ENCODE measurements around the gene RBM26. TPM values are rescaled to one million over a fixed set of nuclear protein-coding genes. Genes with fewer than 3 reads are reported as not detected.

Gene RBM26
- total RNA-seq, 1 experiment from 2014 or later, result 70.5 TPM

DNA sequence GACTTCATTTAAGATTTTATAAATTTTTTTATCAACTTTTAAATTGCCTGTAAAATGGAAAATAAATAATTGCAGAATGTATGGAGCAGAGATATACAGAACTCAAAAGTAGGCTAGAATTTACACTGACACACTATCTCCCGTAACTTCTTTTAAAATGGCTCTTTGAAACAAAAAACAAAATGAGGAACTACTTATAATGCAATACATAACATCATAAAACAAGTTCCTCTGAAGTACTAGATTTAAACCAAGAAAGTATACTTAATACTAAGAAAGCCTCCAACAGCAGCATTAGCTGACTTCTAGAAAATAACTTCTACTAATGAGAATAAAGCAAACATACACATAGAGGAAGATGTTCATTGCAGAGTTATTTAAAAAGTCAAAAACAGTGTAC is 17.0 kb downstream of the RBM26 start:
- no peaks in the 10 kb centered on the region for H3K27me3 ChIP-seq (ENCODE audit: insufficient read depth, low read length)
- no peaks in the 10 kb centered on the region; the same call in 1 of the 2 replicates for H3K27me3 Mint-ChIP-seq (ENCODE audit: low read depth)
- H2BK20ac ChIP-seq (ENCODE audit: low read depth, low read length, poor library complexity, severe bottlenecking), result no peak overlapping the region
- H3K79me1 ChIP-seq (ENCODE audit: insufficient read depth, low read depth, low read length, poor library complexity, severe bottlenecking), result peaks cover 3% of the 10 kb centered on the region
- no peak overlapping the region for H3T11ph ChIP-seq (ENCODE audit: low read length)
- no peak overlapping the region for H3K4me3 Mint-ChIP-seq
- no peak overlapping the region for H4K8ac ChIP-seq (replicated peaks; ENCODE audit: insufficient read length, low read depth, low read length)
- no peak overlapping the region for H3K4me2 ChIP-seq (ENCODE audit: insufficient read depth, insufficient read length, low read length)
- peaks cover 0 to 3% (median 2%) of the 10 kb centered on the region in 3 experiments; a peak in 5 of 7 replicates for H3K36me3 Mint-ChIP-seq (ENCODE audit: insufficient read depth in 1 of 3, low read depth in 3 of 3)
- no peak overlapping the region for H3K23ac ChIP-seq (ENCODE audit: insufficient read length, low read depth, low read length)
- no peaks in the 10 kb centered on the region; the same call in 1 of the 2 replicates for H3K4me1 ChIP-seq (ENCODE audit: insufficient read depth, low read length)
- no peak overlapping the region for H3K56ac ChIP-seq (ENCODE audit: insufficient read length, low read depth, low read length)
- peaks cover 30% of the 10 kb centered on the region; the same call in 1 of the 2 replicates for H3K79me2 ChIP-seq (ENCODE audit: insufficient read depth, low read length)
- no peak overlapping the region for H3K4ac ChIP-seq (ENCODE audit: low read depth, low read length)
- no peak overlapping the region for H3K18ac ChIP-seq (ENCODE audit: insufficient read length, low read depth, low read length)
- no peaks in the 10 kb centered on the region for H3K9me3 ChIP-seq (ENCODE audit: control insufficient read depth, low read depth, low read length)
- no peak overlapping the region for H3K14ac ChIP-seq (ENCODE audit: insufficient read depth, low read length)
- H3K9ac ChIP-seq (ENCODE audit: extremely low read depth, insufficient read length, low read length), result no peak overlapping the region
- no peak overlapping the region for H3K27ac Mint-ChIP-seq
- H2AK5ac ChIP-seq (ENCODE audit: insufficient read length, low read length), result no peak overlapping the region
- H2AFZ ChIP-seq (ENCODE audit: low read length), result no peak overlapping the region
- no peak overlapping the region for H2BK5ac ChIP-seq (ENCODE audit: insufficient read length, low read length)
- no peak overlapping the region for H4K91ac ChIP-seq (ENCODE audit: insufficient read length, low read depth, low read length)
- no peaks in the 10 kb centered on the region for H4K20me1 ChIP-seq (ENCODE audit: control insufficient read depth, insufficient read depth, insufficient read length)
- H3K27ac ChIP-seq (ENCODE audit: insufficient read length, low read depth, low read length), result no peak overlapping the region
- no peak overlapping the region for H2BK120ac ChIP-seq (ENCODE audit: low read depth, low read length, poor library complexity, severe bottlenecking)
- no peaks in the 10 kb centered on the region for H3K9me3 Mint-ChIP-seq
- H3K4me1 Mint-ChIP-seq, result peaks cover 36 to 38% of the 10 kb centered on the region in 2 experiments
- no peak overlapping the region for H4K5ac ChIP-seq (ENCODE audit: insufficient read length, low read depth, low read length)
- TF ChIP-seq, protein P1, sequence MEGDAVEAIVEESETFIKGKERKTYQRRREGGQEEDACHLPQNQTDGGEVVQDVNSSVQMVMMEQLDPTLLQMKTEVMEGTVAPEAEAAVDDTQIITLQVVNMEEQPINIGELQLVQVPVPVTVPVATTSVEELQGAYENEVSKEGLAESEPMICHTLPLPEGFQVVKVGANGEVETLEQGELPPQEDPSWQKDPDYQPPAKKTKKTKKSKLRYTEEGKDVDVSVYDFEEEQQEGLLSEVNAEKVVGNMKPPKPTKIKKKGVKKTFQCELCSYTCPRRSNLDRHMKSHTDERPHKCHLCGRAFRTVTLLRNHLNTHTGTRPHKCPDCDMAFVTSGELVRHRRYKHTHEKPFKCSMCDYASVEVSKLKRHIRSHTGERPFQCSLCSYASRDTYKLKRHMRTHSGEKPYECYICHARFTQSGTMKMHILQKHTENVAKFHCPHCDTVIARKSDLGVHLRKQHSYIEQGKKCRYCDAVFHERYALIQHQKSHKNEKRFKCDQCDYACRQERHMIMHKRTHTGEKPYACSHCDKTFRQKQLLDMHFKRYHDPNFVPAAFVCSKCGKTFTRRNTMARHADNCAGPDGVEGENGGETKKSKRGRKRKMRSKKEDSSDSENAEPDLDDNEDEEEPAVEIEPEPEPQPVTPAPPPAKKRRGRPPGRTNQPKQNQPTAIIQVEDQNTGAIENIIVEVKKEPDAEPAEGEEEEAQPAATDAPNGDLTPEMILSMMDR (conservative IDR thresholded peaks at IDR 0.05), result no peak
- no peaks in the 10 kb centered on the region for H3K23me2 ChIP-seq (ENCODE audit: insufficient read length, low read depth, low read length, poor library complexity, severe bottlenecking)
- no peak overlapping the region for H2BK15ac ChIP-seq (ENCODE audit: low read depth, low read length)
- WGBS (ENCODE audit: extremely low coverage, insufficient read length, low lambda C conversion rate), result no CpG with 5 or more reads among the region's 1 CpG
- no peak for DNase-seq
- H2BK12ac ChIP-seq (ENCODE audit: insufficient read length, low read depth, low read length), result no peak overlapping the region
